K562 (cell line): ENCODE results near the gene CARMIL1.

Experiments used
- CEBPG ChIP-seq, 3 experiments: fragments of 200-800 bp in 1 of 3; sonication (Bioruptor generic) in 1 of 3; sonication (generic) in 1 of 3; formaldehyde crosslinking in 1 of 3; IDR thresholded peaks in 2 of 3; conservative IDR thresholded peaks in 1 of 3; 2 replicates each; pipeline versions ENCODE4 v1.6.1 to v1.8.0; 2016 to 2022; ENCODE audit warnings: missing compliant biosample characterization in 2 of 3, missing genetic modification characterization in 2 of 3, mild to moderate bottlenecking in 1 of 3, missing genetic modification reagents in 1 of 3
- EZH2 ChIP-seq: IDR thresholded peaks from 2 replicates; pipeline ENCODE4 v1.6.1; 2012; ENCODE audit warnings: low read depth, mild to moderate bottlenecking, inconsistent platforms, low read length, borderline replicate concordance
- JUND ChIP-seq, 2 experiments: IDR thresholded peaks; 2 replicates in 1 of 2; 3 replicates in 1 of 2; pipeline ENCODE4 v1.6.1; 2011; ENCODE audit warnings: borderline replicate concordance in 2 of 2, low read depth in 2 of 2, low read length in 2 of 2, improper control_type of control experiment in 1 of 2, missing biosample characterization in 1 of 2, missing genetic modification characterization in 1 of 2, missing genetic modification reagents in 1 of 2

DNA sequence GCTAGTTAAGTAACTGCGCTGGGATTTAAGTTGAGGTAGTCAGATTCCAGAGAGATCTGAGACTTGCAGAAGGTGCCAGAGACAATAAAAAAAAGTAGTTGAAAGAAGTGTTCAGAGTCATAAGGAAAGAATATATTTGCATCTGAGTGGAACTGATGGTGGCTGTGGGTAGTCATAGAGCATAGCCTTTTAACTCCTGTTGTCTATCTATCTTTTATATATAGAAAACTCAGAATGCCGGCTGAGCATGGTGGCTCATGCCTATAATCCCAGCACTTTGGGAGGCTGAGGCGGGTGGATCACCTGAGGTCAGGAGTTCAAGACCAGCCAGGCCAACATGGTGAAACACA, 62.0 kb downstream of the CARMIL1 start:
- TF ChIP-seq JUND (IDR thresholded peaks at IDR 0.05; ENCODE audit: borderline replicate concordance, low read depth, low read length) (no peak), JUND (tag; IDR thresholded peaks at IDR 0.05; ENCODE audit: borderline replicate concordance, low read depth, low read length) (no peak), CEBPG (CRISPR knock-in tag; IDR thresholded peaks at IDR 0.05) (no peak), CEBPG (tag; conservative IDR thresholded peaks at IDR 0.05 in 1 of 2, IDR thresholded peaks at IDR 0.05 in 1 of 2) (no peak), EZH2 (no peak)
